Subcutaneous adipose tissue (tissue), 4 donors: ENCODE measurements around the gene PICK1. TPM values are rescaled to one million over a fixed set of nuclear protein-coding genes. Genes with fewer than 3 reads are reported as not detected.

Source experiments
- total RNA-seq, 4 donors: library from RNA; depleted of rRNA; stranded (reverse); fragments of >200 nt; gene quantifications; one replicate each; pipeline ENCODE4 v1.1.0, GENCODE V29; 2016
- TF ChIP-seq, protein P1 (sequence below): fragments of 450-650 bp; IDR thresholded peaks from one replicate; pipeline ENCODE4 v1.5.1; 2016; ENCODE audit warnings: low read depth, mild to moderate bottlenecking, control low read depth, antibody characterized with exemption, moderate library complexity

Gene PICK1
- total RNA-seq, 4 donors from 2014 or later = 12.9 to 42.1 (median 33.3) TPM

GRCh38 chr22:38086942-38087341 lies 29.7 kb downstream of the PICK1 start:
- TF ChIP-seq, protein P1, sequence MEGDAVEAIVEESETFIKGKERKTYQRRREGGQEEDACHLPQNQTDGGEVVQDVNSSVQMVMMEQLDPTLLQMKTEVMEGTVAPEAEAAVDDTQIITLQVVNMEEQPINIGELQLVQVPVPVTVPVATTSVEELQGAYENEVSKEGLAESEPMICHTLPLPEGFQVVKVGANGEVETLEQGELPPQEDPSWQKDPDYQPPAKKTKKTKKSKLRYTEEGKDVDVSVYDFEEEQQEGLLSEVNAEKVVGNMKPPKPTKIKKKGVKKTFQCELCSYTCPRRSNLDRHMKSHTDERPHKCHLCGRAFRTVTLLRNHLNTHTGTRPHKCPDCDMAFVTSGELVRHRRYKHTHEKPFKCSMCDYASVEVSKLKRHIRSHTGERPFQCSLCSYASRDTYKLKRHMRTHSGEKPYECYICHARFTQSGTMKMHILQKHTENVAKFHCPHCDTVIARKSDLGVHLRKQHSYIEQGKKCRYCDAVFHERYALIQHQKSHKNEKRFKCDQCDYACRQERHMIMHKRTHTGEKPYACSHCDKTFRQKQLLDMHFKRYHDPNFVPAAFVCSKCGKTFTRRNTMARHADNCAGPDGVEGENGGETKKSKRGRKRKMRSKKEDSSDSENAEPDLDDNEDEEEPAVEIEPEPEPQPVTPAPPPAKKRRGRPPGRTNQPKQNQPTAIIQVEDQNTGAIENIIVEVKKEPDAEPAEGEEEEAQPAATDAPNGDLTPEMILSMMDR = no peak

DNA sequence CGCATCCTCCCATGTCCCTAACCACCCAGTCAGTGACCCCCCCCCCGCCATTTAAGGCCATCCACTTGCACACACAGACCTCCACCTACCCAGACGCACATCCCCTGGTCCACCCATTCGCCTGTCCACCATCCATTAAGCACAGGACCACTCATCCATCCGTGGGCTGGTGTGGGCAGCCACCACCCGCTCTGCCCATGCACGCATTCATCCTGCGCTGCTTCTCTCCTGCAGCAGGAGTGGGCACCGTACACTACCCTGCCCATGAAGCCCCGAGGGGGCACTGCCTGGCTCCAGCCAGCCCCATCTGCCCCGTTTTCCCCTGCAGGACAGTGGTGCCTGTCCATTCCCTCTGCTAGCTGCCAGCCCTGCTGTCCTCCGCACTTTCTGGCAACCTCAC lies 30.7 kb downstream of the PICK1 start:
- TF ChIP-seq, protein P1 = no peak

DNA sequence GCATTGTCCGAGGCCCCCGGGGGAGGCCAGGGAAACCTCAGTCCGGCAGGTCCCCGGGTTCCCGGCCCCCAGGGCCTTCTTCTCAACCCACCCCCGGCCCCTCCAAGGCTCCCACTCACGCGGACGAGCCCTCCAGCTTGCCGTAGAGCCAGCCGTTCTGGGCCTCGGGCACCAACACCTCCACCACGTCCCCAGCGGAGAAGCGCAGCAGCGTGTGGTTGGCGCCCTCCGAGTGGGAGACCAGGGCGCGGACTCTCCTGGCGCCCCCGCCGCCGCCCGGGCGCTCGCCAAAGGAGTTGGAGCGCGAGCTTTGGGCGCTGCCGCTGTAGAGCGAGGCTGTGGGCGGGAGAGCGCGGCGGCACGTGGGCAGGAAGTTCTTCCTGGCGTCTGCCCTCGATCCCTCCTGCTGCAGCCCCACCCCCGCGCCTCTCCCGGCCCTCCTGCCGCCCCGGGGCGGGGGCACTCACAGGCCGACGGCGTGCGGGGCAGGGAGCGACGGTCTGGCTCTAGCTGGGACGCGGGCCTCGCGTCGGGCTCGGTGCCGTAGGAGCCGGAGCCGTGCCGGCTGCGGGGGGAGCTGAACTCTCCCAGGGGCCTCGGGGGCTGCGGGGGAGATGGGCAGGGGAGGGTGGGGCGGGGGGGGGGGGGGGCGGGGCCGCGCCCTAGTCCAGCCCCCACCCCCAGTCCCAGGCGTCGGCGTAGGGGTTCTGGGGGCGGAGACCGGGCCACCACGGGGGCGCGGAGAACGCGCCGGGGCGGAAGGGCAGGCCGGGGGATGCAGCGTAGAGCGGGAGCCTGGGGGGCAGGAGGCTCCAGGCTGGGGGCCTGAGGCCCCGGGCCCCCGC lies 31.6 kb downstream of the PICK1 start:
- TF ChIP-seq, protein P1 = no peak

DNA sequence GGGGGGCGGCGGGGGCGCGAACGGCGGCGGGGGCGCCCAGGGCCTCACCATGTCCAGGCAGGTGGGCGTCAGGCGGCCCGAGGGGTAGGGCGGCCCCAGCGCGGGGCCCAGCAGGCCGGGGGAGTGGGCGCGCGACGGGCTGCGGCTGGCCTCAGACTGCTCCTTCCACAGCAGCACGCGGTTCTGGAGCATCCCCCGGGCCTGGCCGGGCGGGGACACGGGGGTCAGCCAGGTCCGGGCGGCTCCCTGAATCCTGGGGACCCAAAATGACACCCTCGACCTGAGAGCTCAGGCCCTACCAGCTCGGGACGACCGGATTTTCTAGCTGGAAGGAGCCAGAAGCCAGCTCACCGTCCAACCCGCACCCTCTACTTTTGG lies 32.3 kb downstream of the PICK1 start:
- TF ChIP-seq, protein P1 = no peak

- TF ChIP-seq, protein P1 = no peak
Measured at GRCh38 chr22:38097058-38097457, 39.9 kb downstream of the PICK1 start.

DNA sequence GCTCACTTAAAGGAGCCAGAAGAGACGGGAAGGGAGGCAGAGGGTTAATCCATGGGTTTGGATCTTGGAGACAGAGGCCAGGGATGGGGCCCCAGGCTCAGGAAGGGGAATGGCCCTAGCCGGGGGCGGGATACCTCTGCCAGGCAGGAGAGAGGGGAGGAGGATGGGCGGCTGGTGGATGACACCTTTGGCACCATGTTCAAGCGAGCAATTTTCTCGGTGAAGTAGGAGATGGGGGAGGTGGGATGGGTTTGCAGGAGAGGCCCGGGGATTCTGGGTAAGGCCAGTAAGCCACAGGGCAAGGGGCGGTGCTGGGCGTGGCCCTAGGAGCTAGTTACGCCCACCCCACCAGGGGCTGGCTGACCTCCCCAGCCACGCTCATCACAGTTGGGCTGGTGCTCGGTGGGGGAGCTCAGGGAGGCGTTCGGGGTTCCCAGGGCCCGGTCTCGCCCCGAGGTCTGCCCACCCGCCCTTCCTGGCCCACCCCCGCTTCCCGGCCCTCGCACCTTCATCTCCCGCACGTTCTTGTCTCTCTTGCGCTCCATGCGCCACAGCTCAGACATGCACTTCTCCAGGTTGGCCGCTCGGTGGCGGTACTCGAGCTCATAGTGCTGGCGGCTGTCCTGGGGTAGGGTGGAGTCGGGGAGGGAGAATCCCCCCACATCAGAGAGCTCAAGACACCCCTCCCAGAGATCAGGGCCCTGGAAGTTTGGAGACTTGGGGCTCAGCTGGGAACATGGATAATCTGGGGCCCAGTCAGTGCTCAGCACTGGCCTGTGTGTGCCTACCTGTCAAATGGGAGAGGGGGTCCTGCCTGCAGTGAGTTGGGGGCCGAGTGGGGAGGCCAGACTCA lies 40.6 kb downstream of the PICK1 start:
- TF ChIP-seq, protein P1 = no peak
